ENCODE measurements around the gene MARCKSL1.
"Not testable (repeated sequence)": the region's sequence is repeated elsewhere in the genome, so short reads cannot be mapped to it uniquely, and the experiment has no call there.

The MARCKSL1 gene

DNA sequence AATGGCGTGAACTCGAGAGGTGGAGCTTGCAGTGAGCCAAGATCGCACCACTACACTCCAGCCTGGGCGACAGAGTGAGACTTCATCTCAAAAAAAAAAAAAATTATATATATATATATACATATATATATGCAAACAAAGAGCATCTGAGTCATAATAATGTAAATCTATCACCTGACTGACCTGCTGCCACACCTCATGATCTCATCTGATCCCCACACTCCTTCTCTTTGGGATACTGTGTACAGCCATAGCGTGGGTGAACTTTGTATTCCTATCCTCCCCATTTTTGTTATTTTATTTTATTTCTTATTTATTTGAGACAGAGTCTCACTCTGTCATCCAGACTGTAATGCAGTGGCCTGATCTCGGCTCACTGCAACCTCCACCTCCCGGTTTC is 46.8 kb downstream of the MARCKSL1 start:
- DNase-seq (ENCODE audit: low spot score), result no peak

DNA sequence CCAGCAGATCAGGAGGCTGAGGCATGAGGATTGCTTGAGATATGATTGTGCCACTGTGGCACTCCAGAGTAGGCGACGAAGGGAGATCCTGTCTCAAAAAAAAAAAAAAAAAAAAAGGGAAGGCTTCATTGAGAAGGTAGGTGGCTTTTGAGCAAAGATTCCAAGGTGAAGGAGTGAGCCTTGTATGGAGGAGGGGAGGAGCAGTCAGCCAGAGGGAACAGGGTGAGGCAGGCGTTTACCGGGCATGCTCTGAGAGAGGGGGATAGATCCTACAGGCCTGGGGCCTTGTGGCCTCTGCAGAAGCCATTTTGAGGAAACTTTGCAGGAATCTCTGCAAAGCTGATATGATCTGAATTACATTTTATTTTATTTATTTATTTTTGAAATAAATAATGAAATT is 49.3 kb downstream of the MARCKSL1 start:
- DNase-seq (ENCODE audit: low spot score), result no peak

GRCh38 chr1:32285658-32286057 is 50.4 kb downstream of the MARCKSL1 start:
- no peak for DNase-seq (ENCODE audit: low spot score)

DNA sequence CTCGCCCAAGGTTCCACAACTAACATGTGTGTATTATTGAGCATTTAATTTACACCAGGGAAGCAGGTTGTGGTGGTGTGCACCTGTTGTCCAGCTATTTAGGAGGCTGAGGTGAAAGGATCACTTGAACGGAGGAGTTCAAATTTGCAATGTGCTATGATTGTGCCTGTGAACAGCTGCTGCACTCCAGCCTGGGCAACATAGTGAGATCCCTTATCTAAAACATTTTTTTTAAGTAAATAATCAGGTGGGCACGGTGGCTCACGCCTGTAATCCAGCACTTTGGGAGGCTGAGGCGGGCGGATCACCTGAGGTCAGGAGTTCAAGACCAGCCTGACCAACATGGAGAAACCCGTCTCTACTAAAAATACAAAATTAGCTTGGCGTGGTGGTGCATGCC is 51.3 kb downstream of the MARCKSL1 start:
- DNase-seq (ENCODE audit: low spot score), result not testable (repeated sequence)

All from iPS-NIHi11 (cell line).